HEK293T (cell line): ENCODE data around the gene SCUBE2.
"Not testable (repeated sequence)": the region's sequence is repeated elsewhere in the genome, so short reads cannot be mapped to it uniquely, and the experiment has no call there.

Experiments
- CTCF ChIA-PET: fragments of 350-600 bp; formaldehyde crosslinking; extraction: SDS; loops from one replicate; lab custom pipeline; 2021; ENCODE audit warnings: antibody characterized with exemption, inconsistent platforms; lab: Yijun Ruan, JAX
- POLR2A ChIA-PET: fragments of 350-600 bp; formaldehyde crosslinking; extraction: SDS; loops from one replicate; lab custom pipeline; 2020; ENCODE audit warnings: antibody characterized with exemption, inconsistent platforms; lab: Yijun Ruan, JAX
- DNase-seq: peaks from one replicate; pipeline ENCODE4 v3.0.0; 2012; ENCODE audit warnings: mixed read lengths; ENCODE audit errors: extremely low spot score
- ARNT ChIP-seq: fragments of 450-650 bp; IDR thresholded peaks from 2 replicates; pipeline ENCODE4 v1.6.1; 2017; ENCODE audit warnings: mild to moderate bottlenecking
- BHLHE40 ChIP-seq: fragments of 450-650 bp; IDR thresholded peaks from 2 replicates; pipeline ENCODE4 v1.6.1; 2016; ENCODE audit warnings: mild to moderate bottlenecking, moderate library complexity, borderline replicate concordance
- CTBP1 ChIP-seq: fragments of 450-650 bp; IDR thresholded peaks from 2 replicates; pipeline ENCODE4 v1.6.1; 2016; ENCODE audit warnings: borderline replicate concordance
- ELF4 ChIP-seq: fragments of 450-650 bp; IDR thresholded peaks from 2 replicates; pipeline ENCODE4 v1.6.1; 2017; ENCODE audit warnings: antibody characterized with exemption
- FOXA1 ChIP-seq: fragments of 450-650 bp; IDR thresholded peaks from 2 replicates; pipeline ENCODE4 v1.6.1; 2016; ENCODE audit warnings: mild to moderate bottlenecking
- FOXK2 ChIP-seq: fragments of 450-650 bp; IDR thresholded peaks from 2 replicates; pipeline ENCODE4 v1.6.1; 2016; ENCODE audit warnings: mild to moderate bottlenecking
- FOXM1 ChIP-seq: fragments of 450-650 bp; IDR thresholded peaks from 2 replicates; pipeline ENCODE4 v1.6.1; 2017; ENCODE audit warnings: mild to moderate bottlenecking, borderline replicate concordance
- HDGF ChIP-seq: fragments of 450-650 bp; IDR thresholded peaks from 2 replicates; pipeline ENCODE4 v1.6.1; 2017; ENCODE audit warnings: antibody characterized with exemption, borderline replicate concordance
- L3MBTL2 ChIP-seq: fragments of 450-650 bp; conservative IDR thresholded peaks from 2 replicates; pipeline ENCODE4 v1.6.1; 2016; ENCODE audit warnings: mild to moderate bottlenecking
- LEF1 ChIP-seq: fragments of 450-650 bp; IDR thresholded peaks from 2 replicates; pipeline ENCODE4 v1.6.1; 2017; ENCODE audit warnings: mild to moderate bottlenecking, borderline replicate concordance
- NFRKB ChIP-seq: fragments of 450-650 bp; IDR thresholded peaks from 2 replicates; pipeline ENCODE4 v1.6.1; 2016; ENCODE audit warnings: mild to moderate bottlenecking, moderate library complexity
- PKNOX1 ChIP-seq: fragments of 450-650 bp; IDR thresholded peaks from 2 replicates; pipeline ENCODE4 v1.6.1; 2016
- SP1 ChIP-seq: fragments of 450-650 bp; IDR thresholded peaks from 2 replicates; pipeline ENCODE4 v1.6.1; 2017
- SUZ12 ChIP-seq: fragments of 450-650 bp; IDR thresholded peaks from 2 replicates; pipeline ENCODE4 v1.6.1; 2016; ENCODE audit warnings: mild to moderate bottlenecking
- TARDBP ChIP-seq: fragments of 450-650 bp; IDR thresholded peaks from 2 replicates; pipeline ENCODE4 v1.6.1; 2016
- ZNF384 ChIP-seq: fragments of 450-650 bp; IDR thresholded peaks from 2 replicates; pipeline ENCODE4 v1.6.1; 2016

Gene SCUBE2

GRCh38 chr11:9014826-9015225, 76.6 kb downstream of the SCUBE2 start:
- ChIA-PET CTCF (interaction anchor here (0.6 to 4.2 kb wide), 7 partner anchors 8 to 503 kb away, joined by 3 to 25 read pairs (median 10); partner anchors contain the start of gene NRIP3), POLR2A (interaction anchor here (1.0 kb wide), 1 partner anchor 11 kb away, joined by 3 read pairs; the partner anchor contains the start of gene NRIP3)
- DNase-seq: no peak
- TF ChIP-seq SP1 (no peak), NFRKB (no peak), FOXA1 (no peak)

GRCh38 chr11:9013373-9013772, 78.0 kb downstream of the SCUBE2 start:
- ChIA-PET POLR2A (no interaction called here), CTCF (interaction anchor here (2.2 kb wide), 1 partner anchor 124 kb away, joined by 7 read pairs; no protein-coding TSS in a partner anchor)
- TF ChIP-seq NFRKB (no peak), ARNT (no peak)
- no peak for DNase-seq

GRCh38 chr11:9009538-9009937, 81.9 kb downstream of the SCUBE2 start:
- DNase-seq, CTCF ChIA-PET, POLR2A ChIA-PET: not testable (repeated sequence)

- DNase-seq: no peak
- ChIA-PET POLR2A (no interaction called here), CTCF (no interaction called here)
- no peak for TF ChIP-seq LEF1
- TF ChIP-seq SUZ12: no peak
- TF ChIP-seq TARDBP: no peak
- no peak for TF ChIP-seq FOXA1
- TF ChIP-seq FOXM1: no peak
- no peak for TF ChIP-seq PKNOX1
Observed at GRCh38 chr11:9008661-9009060, 82.7 kb downstream of the SCUBE2 start.

GRCh38 chr11:9008011-9008550, 83.3 kb downstream of the SCUBE2 start:
- ChIA-PET CTCF (no interaction called here), POLR2A (no interaction called here)
- DNase-seq: no peak
- no peak for TF ChIP-seq FOXM1
- no peak for TF ChIP-seq PKNOX1
- TF ChIP-seq CTBP1: no peak
- no peak for TF ChIP-seq HDGF
- TF ChIP-seq ELF4: no peak
- TF ChIP-seq NFRKB: no peak
- TF ChIP-seq FOXA1: no peak
- TF ChIP-seq ZNF384: no peak
- no peak for TF ChIP-seq L3MBTL2
- TF ChIP-seq SUZ12: no peak
- no peak for TF ChIP-seq ARNT
- TF ChIP-seq TARDBP: no peak
- TF ChIP-seq LEF1: no peak
- TF ChIP-seq FOXK2: no peak
- no peak for TF ChIP-seq BHLHE40

GRCh38 chr11:9005087-9005486, 86.3 kb downstream of the SCUBE2 start:
- no peak for DNase-seq
- POLR2A ChIA-PET: no interaction called here
- TF ChIP-seq TARDBP: no peak
- TF ChIP-seq FOXK2: no peak
- no peak for TF ChIP-seq SP1
- TF ChIP-seq ELF4: no peak
- no peak for TF ChIP-seq BHLHE40
- no peak for TF ChIP-seq ARNT
- CTCF ChIA-PET: no interaction called here

- TF ChIP-seq ARNT (no peak), BHLHE40 (no peak), CTBP1 (no peak), LEF1 (no peak), ZNF384 (no peak), NFRKB (no peak), PKNOX1 (no peak), ELF4 (no peak), L3MBTL2 (no peak), TARDBP (no peak), FOXM1 (no peak), FOXA1 (no peak), FOXK2 (no peak), HDGF (no peak), SUZ12 (no peak), SP1 (no peak)
- no peak for DNase-seq
- ChIA-PET CTCF (interaction anchor here (2.5 kb wide), 1 partner anchor 11 kb away, joined by 14 read pairs; no protein-coding TSS in a partner anchor), POLR2A (interaction anchor here (1.2 to 1.3 kb wide), 4 partner anchors 10 to 130 kb away, joined by 3 to 4 read pairs (median 4); no protein-coding TSS in a partner anchor)
Observed at GRCh38 chr11:9004183-9004926, 87.0 kb downstream of the SCUBE2 start.
